Fibroblast of skin of scalp (primary cell): ENCODE data around the gene LRRC4.

Experiments
- DNase-seq: peaks from one replicate; pipeline ENCODE4 v3.0.0-alpha.2; 2013

LRRC4 gene

DNA sequence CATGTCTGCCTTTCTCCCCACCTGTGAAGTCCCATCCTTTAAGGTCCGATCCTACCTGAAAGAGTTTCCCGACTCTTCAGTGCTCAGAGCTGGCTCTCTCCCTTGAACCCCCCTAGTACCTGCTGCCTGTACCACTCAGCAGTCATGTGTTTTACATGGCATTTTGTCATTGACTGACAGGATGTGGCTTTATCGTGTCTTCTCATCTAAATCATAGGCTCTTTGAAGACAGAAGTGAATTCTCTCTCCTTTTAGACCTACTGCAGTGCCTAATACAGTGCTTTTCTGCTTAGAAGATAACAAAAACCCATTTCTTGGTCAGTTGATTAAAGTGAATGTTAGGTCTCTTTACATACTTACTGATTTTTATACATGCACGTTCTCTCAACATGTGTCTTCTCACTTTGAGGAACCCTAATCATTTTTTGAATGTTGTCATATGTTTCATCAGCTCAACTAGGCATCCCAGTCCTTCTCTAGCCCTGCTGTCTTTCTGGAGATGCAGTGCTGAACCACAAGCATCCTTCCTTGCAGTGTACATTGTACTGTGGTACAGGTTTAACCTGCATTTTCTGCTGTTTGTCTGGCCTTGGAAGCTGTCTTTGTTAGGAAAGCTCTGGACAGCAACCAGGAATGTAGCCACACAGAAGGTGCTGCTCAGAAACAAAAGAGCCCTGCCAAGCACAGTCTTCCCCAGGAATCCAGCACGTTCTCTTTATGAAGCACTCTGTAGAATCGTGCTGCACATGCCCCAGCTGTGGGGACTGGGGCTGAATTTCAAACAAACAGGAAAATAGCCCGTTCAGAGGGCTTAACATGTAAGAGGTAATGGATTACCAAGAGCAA lies 28.1 kb upstream of the LRRC4 start:
- DNase-seq = no peak

DNA sequence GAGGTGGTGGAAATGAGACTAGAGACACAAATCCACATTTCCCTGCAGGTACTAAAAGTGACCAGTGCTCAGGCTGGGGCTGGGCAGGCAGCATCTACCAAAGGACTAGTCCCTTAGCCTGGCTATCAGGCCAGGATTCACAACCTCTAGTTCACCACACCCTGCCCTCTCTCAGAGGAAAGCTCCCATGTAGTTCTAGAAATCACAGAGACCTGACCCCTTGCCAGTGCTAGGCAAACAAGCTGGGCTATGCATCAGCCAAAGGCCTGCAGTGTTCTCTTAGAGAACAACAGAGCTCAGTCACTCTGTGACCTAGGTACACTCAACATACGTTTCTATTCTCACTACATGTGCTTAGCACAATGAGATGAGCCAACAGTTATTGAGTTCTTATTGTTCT lies 26.7 kb upstream of the LRRC4 start:
- DNase-seq = no peak

DNA sequence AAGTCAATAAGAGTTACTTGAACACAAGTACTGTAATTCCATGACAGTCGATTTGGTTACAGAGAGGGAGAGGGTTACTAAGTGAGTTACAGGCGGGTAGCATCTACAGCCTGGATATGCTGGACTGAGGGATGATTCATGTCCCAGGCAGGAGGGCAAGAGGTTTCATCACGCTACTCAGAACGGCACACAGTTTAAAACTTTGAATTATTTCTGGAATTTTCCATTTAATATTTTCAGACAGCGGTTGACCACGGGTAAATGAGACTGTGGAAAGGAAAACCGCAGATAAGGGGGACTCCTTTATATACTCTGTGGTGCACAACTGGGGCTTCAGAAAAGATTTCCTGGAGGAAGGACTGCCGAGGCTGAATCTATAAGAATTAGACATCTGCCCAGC lies 25.7 kb upstream of the LRRC4 start:
- DNase-seq = peak; percentile 95

DNA sequence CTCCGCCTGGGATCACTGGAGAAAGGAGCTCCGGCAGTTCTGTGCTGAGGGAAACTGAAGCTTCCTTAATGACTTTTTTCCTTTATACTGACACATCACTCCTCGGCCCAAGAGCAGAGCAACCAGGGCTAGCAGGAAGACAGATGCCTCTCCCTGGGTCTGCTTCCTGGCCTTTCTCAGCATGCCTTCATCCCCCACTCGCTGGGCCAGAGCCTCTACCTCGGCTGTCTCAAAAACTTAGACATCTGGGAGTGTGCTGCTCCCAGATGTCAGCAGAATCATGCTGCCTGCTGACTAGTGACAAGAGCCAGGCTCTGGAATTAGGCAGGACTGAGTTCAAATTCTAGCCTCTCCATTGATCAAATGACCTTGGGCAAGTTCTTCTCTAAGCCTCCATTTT lies 24.4 kb upstream of the LRRC4 start:
- peak; percentile 70 for DNase-seq

DNA sequence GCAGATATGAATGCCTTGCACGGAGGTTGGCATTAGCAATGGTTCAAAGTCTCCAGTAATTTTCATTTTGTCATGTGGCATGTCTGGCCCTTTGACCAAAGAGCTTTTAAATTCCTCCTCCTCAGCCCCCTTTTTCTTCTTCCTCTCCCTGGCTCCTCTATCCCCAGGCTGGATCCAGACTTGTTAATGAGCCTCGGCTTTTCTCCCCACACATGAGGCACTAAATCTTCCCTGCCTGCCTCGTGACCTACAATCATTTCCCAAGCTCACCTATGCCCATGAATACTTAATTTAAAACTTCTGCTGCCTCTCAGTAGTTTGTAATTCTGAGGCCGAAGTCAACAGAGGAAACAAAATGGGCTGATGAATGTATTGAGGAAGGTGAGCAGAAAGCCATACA lies 23.3 kb upstream of the LRRC4 start:
- no peak for DNase-seq

DNA sequence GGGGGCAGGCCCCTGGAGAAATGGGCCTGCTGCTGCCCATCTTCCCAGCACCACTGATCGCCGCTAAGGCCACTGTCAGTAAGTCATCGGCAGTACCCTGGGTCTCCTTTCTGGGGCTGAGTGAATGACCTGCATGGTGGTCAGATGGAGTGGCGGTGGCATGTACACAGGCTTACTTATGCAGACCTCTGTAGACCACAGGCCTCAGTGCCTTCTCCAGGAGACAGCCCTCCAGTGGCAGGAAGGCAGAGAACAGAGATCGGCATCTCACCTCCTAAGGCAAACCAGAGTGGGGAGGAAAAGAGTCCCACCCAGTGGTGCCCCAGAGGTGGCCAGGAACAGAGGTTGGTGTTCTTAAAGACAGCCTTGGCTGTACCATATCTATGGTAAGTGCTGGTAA lies 22.8 kb upstream of the LRRC4 start:
- no peak for DNase-seq

DNA sequence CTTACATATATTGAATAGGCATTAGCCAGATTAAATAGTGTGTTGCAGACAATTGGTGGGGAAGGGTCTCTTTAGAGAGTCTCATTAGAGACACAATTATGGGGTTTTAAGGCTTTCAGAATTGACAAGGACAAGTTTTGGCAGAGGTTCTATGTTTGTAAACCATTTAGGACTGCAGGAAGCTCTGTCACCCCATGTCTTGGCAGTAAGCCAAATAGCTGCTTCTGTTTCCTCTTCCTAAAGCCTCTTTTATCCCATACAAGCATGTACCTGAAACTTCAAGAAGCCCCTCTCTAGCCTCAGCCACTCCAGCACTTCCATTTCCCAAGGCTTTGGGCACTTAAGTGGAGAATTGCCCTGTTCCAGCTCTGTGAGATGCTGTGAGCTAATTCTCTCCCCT lies 21.8 kb upstream of the LRRC4 start:
- no peak for DNase-seq

DNA sequence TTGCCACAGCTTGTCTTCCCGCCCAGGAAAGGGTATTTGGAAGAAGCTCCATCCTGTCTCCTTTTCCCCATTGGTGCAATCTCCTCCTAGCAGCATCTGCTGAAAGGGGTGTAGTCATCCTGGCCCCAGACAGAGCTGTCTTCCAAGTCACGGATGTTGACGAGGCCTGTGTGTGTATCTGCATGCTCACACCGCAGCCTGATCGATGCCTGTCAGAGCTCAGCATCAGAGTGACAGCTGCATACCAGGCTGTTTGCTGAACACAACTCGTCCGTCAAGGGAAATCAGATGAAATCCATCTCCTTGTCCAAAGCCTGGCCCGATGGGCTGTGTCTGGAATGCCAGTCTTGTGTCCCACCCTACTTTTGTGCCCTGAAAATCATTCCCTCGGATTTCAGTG lies 21.2 kb upstream of the LRRC4 start:
- no peak for DNase-seq

DNA sequence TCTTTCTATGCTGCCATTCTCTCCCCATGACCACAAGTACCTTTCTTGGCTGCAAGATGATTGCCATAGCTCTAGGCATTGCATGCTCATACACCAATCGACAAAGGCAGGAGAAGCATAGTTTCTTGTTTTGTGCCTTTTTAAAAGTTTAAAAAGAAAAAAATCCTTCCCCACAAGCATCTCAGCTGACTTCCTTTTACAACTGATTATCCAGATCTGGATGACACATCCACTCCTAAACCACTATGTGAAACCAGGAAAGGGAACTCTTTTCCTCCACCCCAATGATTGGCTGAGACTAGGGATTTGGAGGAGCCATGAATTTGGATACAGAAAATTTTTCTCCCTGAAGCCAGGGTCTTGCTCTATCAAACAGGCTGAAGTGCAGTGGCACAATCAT lies 14.5 kb upstream of the LRRC4 start:
- DNase-seq = no peak

DNA sequence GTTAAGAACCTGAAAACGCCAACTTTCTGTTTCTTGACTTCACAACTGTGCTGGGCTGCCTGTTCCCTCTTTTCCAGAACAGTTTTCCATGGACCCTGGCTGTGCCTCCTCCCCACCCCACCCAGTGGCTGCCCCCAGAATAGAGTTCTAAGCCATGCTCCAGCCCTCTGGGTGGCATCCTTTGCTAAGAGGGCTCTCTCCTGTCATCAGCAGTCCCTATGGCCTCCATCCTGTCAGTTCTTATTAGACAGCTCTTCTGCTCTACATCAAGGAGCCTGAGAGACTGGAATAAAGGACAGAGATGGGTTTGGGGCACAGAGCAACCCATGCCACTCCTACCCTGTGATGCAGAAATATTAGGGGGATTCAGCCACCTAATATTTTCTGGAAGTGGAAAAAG lies 13.9 kb upstream of the LRRC4 start:
- DNase-seq = no peak

DNA sequence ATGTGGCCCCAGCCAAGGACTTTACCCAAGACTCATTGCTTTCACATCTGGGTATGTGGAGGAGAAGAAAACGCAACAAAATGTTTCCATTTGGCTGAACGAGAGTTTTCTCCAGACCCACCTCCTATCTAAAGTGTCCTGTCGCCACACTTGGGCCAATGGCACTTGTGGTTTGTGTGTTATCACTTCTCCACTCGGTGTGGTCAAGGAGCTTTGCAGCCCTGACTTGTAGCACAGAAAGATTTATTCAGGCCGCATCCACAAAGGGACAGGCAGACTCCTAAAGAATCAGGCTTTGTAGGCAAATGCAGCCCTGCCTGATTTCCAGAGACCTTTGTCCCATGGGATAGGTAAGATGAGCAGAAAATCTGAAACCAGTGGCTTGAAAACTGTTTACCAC lies 12.8 kb upstream of the LRRC4 start:
- DNase-seq = no peak

DNA sequence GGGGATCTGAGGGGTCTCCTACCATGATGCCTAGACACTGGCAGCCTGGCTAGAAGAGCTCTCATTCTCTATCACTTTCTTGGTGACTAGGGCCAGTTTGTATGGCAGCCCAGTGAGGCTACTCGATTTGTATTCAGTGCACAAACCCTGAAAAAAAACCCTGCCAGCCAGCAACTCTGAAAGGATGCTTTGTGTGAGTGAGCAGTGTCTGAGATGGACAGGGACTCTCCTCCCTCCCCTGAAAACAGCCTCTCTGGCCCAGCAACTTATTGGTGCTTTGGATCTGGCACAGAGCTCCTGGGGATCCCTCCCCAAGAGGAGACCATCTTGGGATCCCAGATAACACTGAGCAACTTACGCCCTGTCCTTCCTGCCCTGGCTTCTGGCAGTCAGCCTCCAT lies 10.8 kb upstream of the LRRC4 start:
- DNase-seq = no peak

DNA sequence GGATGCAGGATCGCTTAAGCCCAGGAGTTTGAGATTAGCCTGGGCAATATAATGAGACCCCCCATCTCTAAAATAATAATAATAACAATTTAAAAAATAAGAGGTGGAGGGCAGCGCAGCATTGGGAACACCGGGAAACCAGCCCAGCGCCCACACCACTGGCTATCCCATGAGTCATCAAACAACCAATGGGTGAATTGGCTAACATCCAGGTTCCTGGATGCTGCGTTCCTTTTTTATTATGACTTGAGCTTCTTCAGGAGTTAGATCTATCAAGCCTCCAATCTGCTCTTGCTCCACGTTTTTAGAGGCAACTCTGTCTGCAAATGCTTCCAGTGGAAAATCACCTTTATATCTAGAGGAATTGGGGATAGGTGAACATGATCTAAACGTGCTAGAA lies 10.0 kb upstream of the LRRC4 start:
- DNase-seq = peak; percentile 66

DNA sequence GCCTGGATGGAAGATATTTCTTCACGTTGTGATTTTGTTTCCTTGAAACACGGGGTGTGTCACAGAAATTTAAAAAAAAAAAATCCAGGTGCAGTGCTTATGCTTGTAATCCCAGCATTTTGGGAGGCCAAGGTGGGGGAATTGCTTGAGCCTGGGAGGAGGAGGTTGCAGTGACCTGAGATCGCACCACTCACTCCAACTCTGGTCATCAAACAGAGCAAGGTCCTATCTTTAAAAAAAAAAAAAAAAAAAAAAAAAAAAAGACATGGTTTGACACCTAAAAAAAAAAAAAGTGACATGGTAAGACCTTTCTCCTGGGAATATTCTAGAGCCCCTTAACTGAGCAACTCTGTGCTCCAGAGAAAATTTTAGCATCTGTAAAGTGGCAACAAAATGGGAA lies 9.0 kb upstream of the LRRC4 start:
- no peak for DNase-seq

DNA sequence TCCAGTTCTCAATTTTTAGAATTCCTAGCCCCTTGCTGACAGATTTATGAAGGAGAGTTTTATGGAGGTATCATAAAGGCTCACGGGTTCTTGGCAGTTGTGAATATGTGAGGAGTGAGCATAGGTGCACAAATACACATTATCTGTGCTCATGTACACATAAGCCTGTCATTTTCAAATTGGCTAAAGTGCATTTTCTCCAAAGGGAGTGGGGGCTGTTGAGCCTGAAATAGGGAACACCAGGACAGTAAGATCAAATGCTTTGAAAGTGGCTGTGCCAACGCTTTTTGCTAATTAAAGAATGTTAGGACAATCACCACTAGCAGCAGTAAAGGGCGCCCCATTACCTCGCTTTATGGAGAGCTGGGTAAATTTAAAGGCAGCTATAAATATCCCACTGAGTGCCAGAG lies 8.3 kb upstream of the LRRC4 start:
- no peak for DNase-seq

DNA sequence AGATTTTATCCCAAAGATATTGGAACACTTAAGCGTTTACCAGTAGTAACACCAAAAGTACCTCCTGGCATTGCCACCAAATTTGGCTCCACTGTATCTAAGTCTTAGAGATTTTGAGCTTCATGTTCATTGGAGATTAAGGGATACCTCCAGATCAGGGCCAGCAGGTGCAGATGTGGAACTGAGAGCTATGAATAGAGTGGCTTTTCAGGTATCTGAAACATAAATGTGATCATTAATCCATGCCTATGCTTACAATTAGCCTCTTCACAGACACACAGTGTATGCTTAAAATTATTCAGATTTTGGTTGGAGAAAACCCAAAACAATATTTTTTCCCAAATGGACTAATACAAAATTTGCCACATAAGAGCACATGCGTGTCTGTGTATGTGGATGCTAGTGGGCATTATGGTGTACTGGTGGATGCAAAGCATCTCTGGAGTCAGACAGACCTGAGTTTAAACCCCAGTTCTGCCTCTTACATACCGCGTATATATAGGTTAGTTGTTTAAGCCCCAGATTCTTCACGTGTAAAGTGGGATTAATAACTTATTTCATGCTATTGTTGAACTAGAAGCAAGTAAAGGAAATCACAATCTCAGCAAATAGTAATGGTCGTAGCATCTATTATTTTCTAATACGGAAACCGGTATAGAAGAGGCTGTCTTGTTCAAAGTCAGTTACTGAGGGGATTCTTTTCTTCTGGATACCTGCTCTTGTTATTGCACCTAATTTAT lies 6.8 kb upstream of the LRRC4 start:
- DNase-seq = no peak

DNA sequence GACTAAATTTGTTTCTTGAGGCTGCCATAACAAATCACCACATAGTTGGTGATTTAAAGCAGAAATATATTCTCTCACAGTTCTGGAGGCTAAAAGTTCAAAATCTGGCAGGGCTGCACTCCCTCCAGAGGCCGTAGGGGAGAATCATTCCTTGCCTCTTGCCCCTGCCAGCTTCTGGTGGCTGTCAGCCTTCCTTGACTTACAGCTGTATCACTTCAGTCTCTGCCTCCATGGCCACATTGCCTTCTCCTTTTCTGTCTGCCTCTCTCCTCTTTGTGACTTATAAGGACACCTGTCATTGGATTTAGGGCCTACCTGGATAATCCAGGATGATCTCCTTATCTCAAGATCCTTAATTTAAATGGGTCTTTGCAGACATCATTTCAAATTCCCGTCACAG lies 5.8 kb upstream of the LRRC4 start:
- no peak for DNase-seq

DNA sequence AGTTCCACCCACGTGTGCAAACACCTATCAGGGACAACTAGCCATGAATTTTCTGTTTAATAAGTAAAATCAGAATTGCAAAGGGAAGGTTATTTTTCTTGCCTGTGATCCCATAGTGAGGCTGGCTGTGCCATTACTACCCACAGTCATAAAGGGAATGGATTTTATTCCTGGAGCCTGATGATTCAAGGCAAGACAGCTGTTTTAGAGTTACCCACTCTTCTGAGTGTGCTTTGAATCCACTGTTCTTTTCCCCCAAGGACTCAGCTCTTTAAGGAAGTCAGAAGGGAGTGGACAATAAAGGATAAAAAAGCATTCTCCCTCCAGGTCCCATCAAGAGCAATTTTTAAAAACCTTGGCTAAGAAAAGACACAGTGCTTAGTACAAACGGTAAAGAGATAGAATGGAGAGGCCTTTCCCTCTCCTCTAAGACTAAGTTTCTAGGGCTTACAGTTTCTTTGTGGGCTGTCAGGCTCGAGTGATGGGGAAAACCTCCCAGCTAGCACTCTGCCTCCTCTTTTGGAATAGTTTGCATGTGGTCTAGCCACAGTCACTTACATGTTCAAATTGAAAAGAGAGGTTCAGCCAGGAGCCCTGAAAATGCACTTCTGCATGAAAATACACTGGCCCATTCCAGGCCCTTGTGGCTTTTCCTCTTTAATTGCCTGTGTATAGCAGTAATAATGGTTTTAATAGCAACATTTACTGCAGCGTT lies 5.1 kb upstream of the LRRC4 start:
- no peak for DNase-seq

DNA sequence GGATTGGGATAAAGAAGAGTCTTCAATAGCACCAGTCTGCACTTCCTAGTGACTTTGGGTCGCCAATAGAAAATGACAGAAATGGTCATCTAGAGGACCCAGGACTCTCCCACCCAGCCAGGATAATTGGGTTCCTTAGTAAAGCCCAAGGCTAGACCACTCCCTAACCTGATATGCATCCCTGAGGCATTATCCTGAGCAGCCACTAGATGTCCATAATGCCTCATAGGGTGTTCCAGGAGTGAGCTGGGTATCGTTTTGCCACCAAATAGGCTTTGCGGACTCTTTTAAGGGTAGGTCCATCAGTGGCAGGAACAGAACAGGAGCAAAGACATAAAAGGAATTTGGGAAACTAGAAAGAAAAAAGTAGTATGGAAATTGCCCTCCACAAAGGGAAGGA lies 4.5 kb upstream of the LRRC4 start:
- DNase-seq = no peak

DNA sequence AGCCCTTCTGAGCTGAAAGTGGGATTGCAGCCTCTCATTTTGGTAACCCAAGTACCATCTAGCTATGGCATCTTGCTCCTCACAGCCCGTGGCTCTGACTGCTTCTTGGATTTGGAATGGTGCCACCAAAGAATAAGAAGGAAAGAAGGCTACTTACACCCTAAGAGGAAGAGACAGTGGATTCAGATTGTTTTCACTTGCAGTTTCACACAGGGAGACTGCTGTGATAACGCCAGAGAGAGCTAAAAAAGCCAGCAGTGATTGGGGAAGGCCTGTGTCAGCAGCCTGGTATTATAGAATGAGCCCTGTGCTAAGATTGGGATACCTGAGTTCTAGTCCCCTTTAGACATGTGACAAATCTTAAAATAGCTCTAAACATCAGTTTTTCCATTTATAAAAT lies 3.6 kb upstream of the LRRC4 start:
- no peak for DNase-seq

DNA sequence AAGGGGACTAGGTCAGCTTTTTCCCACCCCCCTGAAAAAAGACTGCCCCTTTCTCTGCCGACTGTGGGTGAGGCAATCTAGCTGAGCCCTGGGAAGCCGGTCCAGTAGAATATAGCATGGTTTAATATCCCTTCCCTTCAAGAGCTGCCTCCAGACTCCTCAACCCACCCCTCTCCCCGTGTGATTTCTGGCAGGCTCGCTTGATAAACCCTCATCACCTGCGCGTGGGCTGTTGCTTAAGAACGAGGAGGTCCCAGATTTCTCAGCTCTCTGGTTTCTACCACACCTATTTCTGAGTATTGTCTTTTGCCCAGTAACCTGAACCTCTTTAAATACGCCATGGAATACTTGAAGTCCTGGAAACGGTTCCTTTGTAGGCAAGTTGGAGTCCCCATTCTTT lies 2.0 kb upstream of the LRRC4 start:
- no peak for DNase-seq

DNA sequence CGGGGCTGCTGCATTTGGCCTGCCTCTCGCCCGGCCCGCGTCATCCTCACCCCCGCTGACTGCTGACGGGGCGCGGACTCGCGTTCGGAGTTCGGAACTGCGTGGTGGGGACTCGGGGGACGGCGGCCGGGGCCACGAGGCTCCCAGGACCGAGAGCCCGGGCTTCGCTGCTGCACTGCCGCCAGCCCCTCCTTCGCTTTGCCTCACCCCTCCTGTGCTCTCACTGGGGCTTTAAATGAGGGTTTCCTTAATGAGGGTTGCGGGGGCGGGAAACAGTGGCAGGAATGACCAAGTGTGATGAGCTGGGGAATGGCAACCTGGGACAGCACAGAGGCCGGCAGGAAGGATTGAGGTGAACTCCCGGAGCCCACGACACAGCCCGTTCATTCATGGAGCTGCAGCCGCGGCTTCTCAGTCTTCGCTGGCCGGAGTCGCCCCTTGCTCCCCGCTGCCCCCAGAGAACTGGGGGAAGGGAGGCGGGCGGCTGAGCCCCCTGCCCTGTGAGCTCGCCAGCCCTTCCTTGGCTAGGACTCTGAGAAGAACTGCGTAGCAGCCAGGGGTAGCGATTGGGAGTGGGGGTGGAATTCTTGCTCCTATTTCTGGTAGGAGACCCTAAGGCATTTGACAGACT lies 1.5 kb upstream of the LRRC4 start:
- no peak for DNase-seq

DNA sequence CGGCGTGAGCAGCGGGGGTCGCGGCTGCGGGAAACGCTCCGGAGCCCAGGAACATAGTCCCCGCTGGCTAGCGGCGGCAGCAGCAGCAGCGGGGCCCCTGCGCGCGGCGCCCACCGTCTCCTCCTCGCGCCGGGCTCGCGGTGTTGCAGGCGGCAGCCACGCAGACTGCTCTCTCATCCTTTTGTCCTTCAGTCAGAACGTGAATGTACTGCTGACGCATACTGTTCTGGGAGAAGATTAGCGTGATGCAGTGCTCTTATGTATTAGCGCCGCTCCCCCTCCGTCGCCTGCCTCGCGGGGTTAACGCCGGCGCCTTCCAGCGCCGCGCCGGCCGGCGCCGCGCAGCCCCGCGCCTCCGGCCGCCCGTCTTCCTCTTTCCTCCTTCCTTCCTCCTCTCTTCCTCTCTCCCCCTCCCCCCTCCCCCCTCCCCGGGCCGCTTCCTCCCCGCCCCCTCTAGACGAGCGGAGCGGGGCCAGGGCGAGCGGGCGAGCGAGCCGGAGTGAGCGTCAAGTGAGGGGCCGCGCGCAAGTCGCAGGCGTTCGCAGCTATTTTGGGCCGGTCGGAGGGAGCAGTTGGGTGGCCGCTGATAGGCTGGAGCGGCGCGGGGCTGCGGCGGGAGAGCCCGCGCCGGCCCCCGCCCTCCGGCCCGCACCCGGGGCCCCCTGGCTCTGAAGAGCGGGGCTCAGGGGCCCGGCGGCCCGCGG lies 816 bp upstream of the LRRC4 start:
- DNase-seq = peak; percentile 89
